Neural crest cell (in vitro differentiated cells): ENCODE data around the gene DYRK4. TPM values are rescaled to one million over a fixed set of nuclear protein-coding genes. Genes with fewer than 3 reads are reported as not detected.

Experiments
- DNase-seq: peaks from one replicate; pipeline ENCODE4 v3.0.0; 2021; ENCODE audit warnings: low read depth, mixed read lengths, low spot score
- H3K27ac Mint-ChIP-seq: one replicate; pipeline ENCODE4 v1.8.0; 2021; ENCODE audit warnings: mild to moderate bottlenecking, mixed read lengths; ENCODE audit not compliant: unreplicated experiment
- H3K27me3 Mint-ChIP-seq: 2 replicates; pipeline ENCODE4 v1.8.0; 2021; ENCODE audit warnings: low read depth, mild to moderate bottlenecking, mixed read lengths
- H3K36me3 Mint-ChIP-seq: 2 replicates; pipeline ENCODE4 v1.8.0; 2021; ENCODE audit warnings: low read depth, mild to moderate bottlenecking, mixed read lengths
- H3K4me1 Mint-ChIP-seq: 2 replicates; pipeline ENCODE4 v1.8.0; 2021; ENCODE audit warnings: mixed read lengths
- H3K4me3 Mint-ChIP-seq: one replicate; pipeline ENCODE4 v1.8.0; 2021; ENCODE audit warnings: mild to moderate bottlenecking, mixed read lengths
- H3K9me3 Mint-ChIP-seq: 2 replicates; pipeline ENCODE4 v1.8.0; 2021; ENCODE audit warnings: mixed read lengths
- total RNA-seq: library from RNA; stranded (reverse); gene quantifications from 2 replicates; pipeline ENCODE4 v1.2.1, GENCODE V29; 2021
- TF ChIP-seq, protein P1 (sequence below): fragments of 200-600 bp; sonication (generic); conservative IDR thresholded peaks from 2 replicates; pipeline ENCODE4 v1.5.0; 2021; ENCODE audit warnings: antibody characterized with exemption, mild to moderate bottlenecking

DYRK4 gene
- total RNA-seq, 1 donor from 2014 or later, result 44.9 TPM

DNA sequence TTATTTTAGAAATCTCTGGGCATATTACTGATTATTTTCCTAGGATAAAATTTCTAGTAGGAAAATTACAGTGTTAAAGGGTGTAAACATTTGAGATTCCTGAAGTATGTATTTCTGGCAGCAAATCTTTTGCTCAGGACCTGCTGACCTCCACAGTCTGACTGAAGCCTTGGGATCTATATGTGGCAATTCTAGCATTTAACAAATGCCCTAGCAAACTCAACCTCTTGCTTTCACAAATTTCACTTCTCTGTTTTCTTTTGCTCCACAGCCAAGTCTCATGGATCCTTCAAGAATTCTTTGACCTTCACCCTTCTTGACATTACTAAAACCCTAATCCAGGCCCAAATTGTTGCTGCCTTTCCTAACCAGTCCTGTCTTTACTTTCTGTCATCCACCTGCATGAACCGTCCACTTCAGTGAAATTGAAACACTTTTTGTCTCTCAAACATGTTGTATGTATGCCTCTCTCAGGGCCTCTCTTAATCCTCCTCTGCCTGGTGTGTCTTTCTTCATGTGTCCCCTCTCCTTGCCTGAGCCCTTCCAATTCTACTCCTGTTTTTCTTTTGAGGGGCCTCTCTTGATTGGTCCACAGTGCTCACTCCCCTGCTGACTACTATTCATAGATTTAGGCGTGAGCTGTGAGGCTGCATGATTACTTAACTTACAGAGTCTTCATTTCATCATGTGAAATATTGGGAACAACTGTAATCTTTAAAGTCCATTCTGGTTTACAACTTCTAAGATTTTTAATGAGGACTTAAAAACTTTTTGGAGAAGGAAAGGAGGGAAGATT, 5.1 kb upstream of the DYRK4 start:
- Mint-ChIP-seq H3K4me3 (no peak overlapping the region), H3K27me3 (no peaks in the 10 kb centered on the region), H3K4me1 (peaks cover 4% of the 10 kb centered on the region), H3K9me3 (no peaks in the 10 kb centered on the region), H3K36me3 (peaks cover 3% of the 10 kb centered on the region), H3K27ac (no peak overlapping the region)
- TF ChIP-seq, protein P1, sequence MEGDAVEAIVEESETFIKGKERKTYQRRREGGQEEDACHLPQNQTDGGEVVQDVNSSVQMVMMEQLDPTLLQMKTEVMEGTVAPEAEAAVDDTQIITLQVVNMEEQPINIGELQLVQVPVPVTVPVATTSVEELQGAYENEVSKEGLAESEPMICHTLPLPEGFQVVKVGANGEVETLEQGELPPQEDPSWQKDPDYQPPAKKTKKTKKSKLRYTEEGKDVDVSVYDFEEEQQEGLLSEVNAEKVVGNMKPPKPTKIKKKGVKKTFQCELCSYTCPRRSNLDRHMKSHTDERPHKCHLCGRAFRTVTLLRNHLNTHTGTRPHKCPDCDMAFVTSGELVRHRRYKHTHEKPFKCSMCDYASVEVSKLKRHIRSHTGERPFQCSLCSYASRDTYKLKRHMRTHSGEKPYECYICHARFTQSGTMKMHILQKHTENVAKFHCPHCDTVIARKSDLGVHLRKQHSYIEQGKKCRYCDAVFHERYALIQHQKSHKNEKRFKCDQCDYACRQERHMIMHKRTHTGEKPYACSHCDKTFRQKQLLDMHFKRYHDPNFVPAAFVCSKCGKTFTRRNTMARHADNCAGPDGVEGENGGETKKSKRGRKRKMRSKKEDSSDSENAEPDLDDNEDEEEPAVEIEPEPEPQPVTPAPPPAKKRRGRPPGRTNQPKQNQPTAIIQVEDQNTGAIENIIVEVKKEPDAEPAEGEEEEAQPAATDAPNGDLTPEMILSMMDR, result no peak
- no peak for DNase-seq

- Mint-ChIP-seq H3K27me3 (no peaks in the 10 kb centered on the region), H3K4me1 (peaks cover 10% of the 10 kb centered on the region), H3K27ac (no peak overlapping the region), H3K9me3 (no peaks in the 10 kb centered on the region), H3K36me3 (peaks cover 3% of the 10 kb centered on the region), H3K4me3 (no peak overlapping the region)
- TF ChIP-seq, protein P1, result no peak
- no peak for DNase-seq
These were observed 4.4 kb upstream of the DYRK4 start for GRCh38 chr12:4557586-4557985.

- H3K4me3 Mint-ChIP-seq, result no peak overlapping the region
- H3K27ac Mint-ChIP-seq, result no peak overlapping the region
- no peak for DNase-seq
- H3K36me3 Mint-ChIP-seq, result peaks cover 3% of the 10 kb centered on the region
- TF ChIP-seq, protein P1, result no peak
- no peaks in the 10 kb centered on the region for H3K27me3 Mint-ChIP-seq
- no peaks in the 10 kb centered on the region for H3K9me3 Mint-ChIP-seq
- H3K4me1 Mint-ChIP-seq, result peaks cover 11% of the 10 kb centered on the region
These were observed 3.8 kb upstream of the DYRK4 start for GRCh38 chr12:4558171-4558570.

- no peak overlapping the region for H3K27ac Mint-ChIP-seq
- H3K36me3 Mint-ChIP-seq, result peaks cover 3% of the 10 kb centered on the region
- H3K9me3 Mint-ChIP-seq, result no peaks in the 10 kb centered on the region
- no peak for DNase-seq
- no peak overlapping the region for H3K4me3 Mint-ChIP-seq
- H3K27me3 Mint-ChIP-seq, result no peaks in the 10 kb centered on the region
- peaks cover 11% of the 10 kb centered on the region for H3K4me1 Mint-ChIP-seq
- TF ChIP-seq, protein P1, result no peak
These were observed 1.3 kb downstream of the DYRK4 start for GRCh38 chr12:4563336-4563735.

- TF ChIP-seq, protein P1, result no peak
- DNase-seq, result no peak
- Mint-ChIP-seq H3K9me3 (no peaks in the 10 kb centered on the region), H3K36me3 (peaks cover 3% of the 10 kb centered on the region), H3K27me3 (no peaks in the 10 kb centered on the region), H3K27ac (no peak overlapping the region), H3K4me3 (no peak overlapping the region), H3K4me1 (peaks cover 11% of the 10 kb centered on the region)
These were observed 2.8 kb downstream of the DYRK4 start for GRCh38 chr12:4564818-4565217.
